ENCODE measurements around the gene DDX54. TPM values are rescaled to one million over a fixed set of nuclear protein-coding genes. Genes with fewer than 3 reads are reported as not detected.

The DDX54 gene
- total RNA-seq, 1 donor from 2014 or later, result 38.8 TPM

DNA sequence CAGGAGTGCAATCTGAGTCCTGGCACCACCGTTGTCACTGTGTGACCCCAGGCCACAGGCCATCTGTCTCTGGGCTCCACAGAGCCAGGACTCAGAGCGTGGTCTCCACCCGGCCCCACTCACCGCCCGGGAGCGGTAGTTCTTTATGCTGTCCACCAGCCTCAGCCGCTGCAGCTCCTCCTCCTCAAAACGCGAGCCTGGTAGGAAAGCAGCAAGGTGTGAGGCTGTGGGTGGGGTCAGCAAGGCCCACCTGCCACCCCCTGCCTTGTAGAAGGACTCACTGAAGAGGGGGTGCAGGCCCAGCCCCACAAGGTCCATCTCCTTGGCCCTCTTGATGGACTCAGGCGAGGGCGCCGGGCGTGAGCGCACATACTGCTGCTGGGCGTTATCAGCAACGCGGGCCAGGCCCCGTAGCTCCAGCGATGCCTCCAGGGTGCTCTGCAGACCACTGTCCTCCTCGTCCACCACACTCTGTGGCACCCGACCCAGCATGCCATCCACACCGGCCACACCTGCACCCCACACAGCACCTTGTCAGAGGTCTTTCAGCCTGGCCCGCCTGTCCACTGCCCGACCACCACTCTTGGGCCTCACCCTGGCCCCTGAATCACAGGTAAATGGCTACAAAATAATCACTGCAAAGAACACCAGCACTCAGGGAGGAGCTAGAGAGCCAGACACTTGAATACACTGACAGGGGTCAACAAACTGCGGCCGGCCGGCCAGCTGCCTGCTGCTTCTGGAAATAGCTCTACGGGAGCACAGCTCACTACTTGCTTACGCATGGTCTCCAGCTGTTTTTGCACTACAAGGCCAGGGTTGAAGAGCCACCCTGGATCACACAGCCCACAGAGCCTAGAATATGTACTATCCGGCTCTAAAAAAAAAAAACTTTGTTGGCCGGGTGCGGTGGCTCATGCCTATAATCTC, 19.5 kb downstream of the DDX54 start:
- no peak for DNase-seq (ENCODE audit: low read depth in 2 of 2)

DNA sequence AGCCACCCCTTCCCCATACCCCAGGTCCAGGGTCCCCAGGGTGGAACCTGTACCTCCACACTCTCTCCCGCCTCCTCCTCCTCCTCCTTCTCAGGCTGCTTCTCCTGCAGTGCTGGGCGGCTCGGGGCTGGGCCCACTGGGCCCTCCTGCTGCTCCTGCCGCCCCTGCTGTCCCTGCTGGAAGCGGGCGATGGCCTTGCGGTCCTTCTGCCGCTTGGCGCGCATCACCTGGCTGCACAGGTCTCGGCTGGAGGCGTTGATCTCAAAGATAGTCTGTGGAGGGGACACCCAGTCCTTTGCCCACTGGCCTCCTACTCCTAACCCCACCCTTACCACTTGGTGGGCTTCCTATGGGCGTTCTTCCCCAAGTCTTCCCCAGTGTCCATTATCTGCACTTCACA, 21.3 kb downstream of the DDX54 start:
- no peak for DNase-seq (ENCODE audit: low read depth in 2 of 2)

DNA sequence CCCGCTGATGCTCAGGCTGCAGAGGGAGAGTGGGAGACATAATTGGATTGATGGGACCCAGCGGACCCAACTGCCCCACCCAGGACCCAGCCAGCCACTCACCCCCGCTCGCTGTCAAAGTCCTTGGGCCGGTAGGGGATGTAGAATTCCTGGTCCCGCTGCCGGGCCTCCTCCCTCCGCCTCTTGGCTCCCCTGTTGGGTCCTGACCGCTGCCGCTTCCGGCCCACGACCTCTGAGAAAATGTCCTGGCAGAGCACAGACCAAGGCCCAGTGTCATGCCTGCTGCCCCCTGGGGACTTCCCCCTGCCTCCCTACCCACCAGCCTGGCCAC, 22.3 kb downstream of the DDX54 start:
- DNase-seq (ENCODE audit: low read depth in 2 of 2), result no peak

DNA sequence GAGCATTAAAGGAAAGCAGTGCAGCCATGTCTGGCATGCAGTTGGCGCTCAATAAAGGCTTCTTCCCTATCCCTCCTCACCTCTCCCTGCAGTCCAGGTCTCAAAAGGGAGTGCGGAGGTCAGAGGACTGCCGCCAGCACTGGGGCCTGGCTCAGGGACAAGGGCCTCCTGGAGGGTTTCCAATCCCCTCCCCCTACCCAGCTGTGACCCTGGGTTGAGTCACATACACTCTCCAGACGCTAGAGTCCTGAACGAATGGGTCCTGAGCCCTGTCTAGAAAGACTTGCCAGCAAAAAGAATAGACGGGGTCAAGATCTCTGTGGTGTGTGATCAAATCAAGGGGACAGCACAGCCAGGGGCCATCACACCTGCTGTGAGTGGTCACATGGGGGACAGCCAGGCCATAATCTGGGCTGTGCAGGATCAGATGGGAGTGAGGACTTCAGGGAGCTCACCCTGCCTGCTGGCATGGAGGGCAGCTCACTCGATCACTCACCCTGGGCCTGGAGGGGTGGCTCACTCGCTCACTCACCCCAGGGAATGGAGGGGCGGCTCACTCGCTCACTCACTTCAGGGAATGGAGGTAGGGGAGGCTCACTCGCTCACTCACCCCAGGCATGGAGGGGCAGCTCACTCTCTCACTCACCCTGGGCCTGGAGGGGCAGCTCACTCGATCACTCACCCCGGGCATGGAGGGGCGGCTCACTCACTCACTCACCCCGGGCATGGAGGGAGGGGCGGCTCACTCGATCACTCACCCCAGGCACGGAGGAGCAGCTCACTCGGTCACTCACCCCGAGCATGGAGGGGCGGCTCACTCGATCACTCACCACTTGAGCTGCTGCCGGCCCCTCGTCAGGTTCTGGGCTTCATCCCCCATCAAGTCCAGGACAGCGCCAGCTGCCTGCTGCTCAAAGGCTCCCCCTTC, 22.9 kb downstream of the DDX54 start:
- DNase-seq (ENCODE audit: low read depth in 2 of 2), result peak in 1 of 2 donors; percentile 16

DNA sequence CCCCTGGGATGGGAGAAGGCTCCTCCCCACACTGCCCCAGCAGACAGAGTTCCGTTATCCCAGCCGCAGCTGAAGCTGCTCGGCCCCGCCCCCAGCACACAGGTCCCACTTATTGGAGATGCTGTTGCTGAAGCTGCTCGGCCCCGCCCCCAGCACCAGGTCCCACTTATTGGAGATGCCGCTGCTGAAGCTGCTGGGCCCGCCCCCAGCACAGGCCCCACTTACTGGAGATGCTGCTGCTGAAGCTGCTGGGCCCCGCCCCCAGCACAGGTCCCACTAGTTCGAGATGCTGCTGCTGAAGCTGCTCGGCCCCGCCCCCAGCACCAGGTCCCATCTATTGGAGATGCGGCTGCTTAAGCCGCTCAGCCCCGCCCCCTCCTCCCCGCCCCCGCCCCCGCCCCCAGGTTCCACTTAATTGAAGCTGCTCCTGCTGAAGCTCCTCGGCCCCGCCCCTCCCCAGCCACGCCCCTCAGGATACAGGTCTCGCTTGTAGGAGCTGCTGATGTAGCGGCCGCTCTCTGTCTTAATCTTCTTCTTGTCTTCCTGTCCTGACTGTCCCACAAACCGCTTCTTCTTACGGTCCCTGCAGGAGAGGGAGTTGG, 23.8 kb downstream of the DDX54 start:
- no peak for DNase-seq (ENCODE audit: low read depth in 2 of 2)

DNA sequence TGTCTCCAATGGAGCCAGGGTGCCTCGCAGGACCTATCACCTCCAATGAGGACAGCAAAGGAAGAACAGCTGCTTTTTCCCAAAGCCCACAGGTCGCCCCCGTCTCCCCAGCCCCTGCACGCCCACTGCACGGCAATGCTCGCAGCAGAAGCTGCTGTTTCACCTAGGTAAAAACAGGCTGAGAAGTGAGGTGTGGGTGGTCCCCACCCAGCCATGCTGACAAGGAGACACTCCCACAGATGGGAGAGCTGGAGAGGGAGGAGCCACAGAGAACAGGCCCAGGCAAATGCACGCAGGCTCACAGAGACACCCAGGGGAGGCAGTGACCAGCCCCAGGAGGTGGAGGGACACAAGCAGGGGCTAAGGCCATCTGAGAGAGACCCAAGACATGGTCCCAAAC, 25.3 kb downstream of the DDX54 start:
- no peak for DNase-seq (ENCODE audit: low read depth in 2 of 2)

DNA sequence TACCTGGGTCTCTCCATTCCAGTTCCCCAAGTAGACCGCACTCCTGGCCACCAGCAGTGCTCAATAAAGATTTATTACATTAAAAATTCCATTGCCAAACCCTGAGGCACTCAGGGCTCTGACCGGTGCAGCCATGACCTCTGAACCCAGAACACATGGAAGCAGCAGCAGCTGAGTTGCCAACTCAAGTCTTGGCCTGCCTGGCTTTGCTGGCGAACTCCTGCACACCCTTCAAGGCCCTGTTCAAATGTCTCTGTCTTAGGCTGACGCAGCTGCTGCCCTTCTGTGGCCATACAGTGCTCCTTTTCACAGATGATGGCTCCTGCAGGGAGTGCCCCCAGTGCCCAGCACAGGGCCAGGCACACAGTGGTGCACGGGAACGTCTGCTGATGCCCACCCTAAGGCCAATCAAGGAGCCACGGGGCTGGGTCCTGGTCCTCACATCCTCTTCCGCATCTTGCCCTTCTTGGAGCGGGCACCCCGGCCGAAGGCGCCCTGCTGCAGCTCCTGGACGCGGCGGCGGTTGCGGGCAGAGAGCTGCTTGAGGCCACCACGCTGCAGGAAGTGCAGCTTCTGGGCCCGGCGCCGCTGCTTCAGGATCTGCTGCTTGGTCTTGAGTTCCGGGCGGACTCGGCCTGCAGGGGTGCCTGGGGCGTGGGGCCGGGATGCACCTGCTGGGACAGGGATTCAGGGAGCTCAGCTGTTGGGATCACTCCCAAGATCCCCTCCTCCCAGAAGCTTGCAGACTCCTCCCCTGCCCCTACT, 26.7 kb downstream of the DDX54 start:
- DNase-seq (ENCODE audit: low read depth in 2 of 2), result no peak

DNA sequence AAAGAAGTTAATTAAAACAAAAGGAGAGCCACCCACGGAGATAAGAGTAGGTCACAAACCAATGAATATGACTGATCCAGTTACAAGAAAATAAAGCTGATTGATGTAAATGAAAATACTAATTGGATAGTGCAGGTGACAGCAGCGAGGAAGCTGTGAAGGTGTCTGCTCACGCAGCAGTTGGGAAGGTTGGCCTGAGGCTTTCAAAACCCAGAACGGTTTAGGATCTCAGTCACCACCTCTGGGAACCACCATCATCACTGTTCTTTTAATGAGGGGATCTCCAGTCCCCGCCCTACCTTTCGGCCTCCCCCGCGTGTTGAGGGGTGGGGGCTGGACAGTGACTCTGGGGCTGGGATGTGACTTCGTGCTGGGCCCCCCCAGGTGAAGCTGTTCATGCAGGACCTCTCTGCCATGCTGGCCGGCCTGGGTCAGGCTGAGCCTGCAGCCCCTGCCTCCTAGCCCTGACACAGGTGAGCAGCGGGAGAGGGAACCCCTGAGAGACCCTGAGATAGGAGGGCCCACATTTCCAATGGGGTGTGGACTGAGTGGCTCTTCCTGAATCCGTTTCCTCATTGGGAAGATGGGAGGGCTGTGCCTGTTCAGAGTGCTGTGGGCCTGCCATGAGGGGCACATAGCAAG, 27.9 kb downstream of the DDX54 start:
- no peak for DNase-seq (ENCODE audit: low read depth in 2 of 2)

DNA sequence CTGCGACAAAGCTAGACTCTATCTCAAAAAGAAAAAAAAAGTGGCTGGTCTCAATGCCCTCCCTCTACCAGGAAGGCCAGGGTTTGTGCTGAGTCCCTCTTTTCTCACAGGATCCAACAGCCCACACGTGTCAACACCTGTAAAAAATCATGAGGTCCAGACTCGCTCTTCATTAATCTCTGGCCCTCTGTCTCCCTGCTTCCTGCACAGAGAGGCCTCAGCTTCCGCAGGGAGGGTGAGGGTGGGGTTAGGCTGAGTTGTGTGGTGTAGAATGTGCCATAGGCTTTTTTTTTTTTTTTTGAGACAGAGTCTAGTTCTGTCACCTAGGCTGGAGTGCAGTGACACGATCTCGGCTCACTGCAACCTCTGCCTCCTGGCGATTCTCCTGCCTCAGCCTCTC, 29.6 kb downstream of the DDX54 start:
- peak; percentile 16 to 27 for DNase-seq (ENCODE audit: low read depth in 2 of 2)

DNA sequence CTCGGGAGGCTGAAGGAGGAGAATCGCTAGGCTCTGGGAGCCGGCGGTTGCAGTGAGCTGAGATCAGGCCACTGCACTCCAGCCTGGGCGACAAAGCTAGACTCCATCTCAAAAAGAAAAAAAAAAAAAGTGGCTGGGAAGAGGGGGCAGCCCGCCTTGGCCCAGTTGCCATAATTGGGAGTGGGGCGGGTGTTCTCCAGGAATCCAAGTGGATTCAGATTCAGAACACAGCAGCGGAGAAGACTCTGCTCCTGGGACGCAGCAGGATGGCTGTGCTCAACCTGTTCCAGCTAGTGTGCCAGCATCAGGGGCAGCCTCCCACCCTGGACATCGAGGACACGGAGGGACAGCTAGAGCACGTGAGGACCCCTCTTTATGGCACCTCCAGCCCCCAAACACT, 30.2 kb downstream of the DDX54 start:
- no peak for DNase-seq (ENCODE audit: low read depth in 2 of 2)

DNA sequence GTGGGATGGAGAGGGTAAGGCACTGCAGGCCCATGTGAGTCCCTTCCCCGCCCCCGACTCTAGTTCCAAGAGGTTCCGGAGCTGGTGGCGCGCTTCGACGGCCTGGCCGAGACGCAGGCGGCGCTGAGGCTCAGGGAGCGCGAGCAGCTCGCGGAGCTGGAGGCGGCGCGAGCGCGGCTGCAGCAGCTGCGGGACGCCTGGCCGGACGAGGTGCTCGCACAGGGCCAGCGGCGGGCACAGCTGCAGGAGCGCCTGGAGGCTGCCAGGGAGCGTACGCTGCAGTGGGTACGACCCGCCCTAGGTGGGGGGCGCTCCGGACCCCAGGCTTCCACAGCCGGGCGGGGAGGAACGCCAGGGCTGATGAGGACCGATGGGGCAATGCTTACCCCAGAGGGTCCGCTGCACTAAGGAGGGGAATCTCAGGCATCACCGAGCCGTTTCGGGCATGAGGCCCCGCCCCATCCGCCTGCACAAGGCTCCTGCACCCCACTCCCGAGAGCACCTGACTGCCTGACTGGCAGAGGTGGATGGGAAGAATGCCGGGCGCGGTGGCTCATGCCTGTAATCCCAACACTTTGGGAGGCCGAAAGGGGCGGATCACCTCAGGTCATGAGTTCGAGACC, 30.8 kb downstream of the DDX54 start:
- DNase-seq (ENCODE audit: low read depth in 2 of 2), result peak in 1 of 2 donors; percentile 40

DNA sequence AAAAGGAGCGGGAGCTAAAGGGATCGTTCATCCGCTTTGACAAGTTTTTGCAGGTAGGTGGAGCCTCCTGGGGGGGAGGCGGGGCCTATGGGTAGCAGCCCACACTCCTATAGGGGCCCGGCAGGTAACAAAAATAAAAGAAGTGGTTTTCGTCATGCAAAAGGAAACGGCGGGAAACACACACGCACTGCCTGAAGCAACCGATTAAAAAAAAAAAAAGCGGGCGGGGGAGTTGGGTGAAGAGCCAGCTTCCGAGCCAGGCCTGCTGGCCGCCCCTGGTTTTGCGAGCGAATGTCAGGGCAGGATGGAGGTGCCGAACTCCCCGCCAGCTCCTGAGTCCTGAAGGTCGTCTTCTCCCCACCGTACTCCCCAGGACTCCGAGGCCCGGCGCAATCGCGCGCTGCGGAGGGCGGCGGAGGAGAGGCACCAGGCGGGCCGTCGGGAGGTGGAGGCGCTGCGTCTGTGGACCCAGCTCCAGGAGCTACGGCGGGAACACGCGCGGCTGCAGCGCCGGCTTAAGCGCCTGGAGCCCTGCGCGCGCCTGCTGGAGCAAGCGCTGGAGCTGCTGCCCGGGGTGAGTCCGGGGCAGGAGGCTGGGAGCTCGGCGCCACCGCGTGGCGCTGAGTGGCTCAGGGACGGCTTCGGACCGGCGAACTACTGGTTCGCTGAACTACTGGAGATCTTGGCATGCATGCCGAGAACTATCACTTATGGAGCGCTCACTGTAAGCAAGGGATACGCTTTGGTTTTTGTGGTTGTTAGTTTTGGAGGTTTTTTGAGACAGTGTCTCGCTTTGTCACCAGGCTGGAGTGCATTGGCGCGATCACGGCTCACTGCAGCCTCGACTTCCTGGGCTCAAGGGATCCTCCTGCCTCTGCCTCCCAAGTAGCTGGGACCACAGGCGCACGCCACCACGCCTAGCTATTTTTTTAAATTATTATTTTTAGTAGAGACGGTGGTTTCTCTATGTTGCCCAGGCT, 32.2 kb downstream of the DDX54 start:
- peak; percentile 45 to 76 for DNase-seq (ENCODE audit: low read depth in 2 of 2)

DNA sequence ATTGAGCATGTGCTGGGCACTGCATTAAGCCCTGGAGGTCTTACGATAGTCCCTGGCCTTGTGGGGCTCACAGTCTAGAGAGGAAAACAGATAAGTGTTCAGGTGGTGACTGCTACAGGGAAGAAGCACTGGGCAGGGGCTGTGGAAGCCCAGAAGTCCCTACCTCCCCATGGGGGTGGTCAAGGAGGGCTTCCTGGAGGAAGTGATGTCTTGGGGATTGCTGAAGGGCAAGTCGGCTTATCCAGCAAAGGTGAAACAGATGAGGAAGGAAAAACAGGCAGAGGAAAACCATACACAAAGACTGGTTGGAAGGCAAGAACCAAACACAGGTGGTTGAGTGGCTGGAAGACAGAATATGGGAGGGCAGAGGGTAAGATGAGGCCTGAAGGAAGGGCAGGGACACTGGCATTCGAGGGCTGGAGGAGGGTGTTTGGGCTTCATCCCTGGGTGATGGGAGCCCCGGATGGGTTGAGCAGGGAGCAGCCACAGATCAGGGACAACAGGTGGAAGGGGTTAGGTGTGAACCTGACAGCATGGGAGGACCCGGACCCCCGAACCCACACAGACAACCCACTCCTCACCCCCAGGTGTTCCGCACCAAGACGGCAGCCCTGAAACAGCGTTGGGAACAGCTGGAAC, 33.0 kb downstream of the DDX54 start:
- DNase-seq (ENCODE audit: low read depth in 2 of 2), result no peak

DNA sequence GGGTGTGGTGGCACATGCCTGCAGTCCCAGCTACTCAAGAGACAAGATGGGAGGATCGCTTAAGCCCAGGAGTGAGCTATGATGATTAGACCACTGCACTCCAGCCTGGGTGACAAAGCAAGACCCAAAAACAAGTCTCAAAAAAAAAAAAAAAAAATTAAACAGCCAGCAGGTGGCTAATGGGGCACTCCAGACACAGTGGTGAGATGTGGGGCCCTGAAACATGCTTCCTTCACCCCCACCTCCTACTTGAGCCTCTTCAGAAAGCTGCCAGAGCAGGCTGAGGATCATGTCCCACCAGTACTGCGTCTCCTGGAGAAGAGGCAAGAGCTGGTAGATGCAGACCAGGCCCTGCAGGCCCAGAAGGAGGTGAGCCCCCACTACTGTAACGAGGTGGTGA, 33.6 kb downstream of the DDX54 start:
- no peak for DNase-seq (ENCODE audit: low read depth in 2 of 2)

DNA sequence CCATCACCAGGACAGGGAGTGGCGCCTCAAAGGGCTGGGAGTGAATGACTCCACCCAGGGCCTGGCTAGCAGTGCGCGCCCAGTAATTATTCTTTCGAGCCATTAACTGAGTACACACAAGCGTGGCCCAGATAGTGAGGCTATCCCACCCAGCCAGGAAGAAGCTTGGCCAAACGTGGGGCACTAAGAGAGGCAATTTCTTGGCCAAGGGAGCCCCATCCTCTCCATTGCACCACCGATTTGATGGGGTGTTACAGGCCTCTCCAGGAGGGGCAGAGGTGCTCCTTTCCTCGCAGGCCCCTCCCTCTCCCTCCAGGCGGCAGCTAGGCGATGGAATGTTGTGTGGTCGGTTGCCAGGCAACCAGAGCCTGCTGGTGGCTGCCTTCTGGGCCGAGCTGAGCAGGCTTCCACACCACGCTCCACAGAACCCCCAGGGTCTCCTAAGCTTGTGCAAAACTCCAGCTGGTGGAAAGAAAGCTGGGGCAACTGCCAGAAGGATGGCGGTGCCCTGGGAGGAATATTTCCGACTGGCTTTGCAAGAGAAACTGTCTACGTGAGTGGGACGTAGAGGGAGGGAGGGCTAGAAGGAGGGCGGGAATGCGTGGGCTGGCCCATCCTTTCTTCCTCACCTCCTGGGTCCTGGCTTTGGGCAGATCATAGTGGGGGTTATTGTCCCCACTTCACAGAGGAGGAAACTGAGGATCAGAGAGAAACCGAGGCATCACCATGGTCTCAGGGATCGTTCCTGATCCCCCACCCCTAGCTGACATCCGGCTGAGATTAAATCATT, 35.7 kb downstream of the DDX54 start, which contains the start of gene CFAP73:
Gene CFAP73, plus strand, starts transcription at position 364 of the 790 bp plus-strand sequence. Its CDS starts 134 bp downstream, at position 498.
- peak; percentile 47 to 56 for DNase-seq (ENCODE audit: low read depth in 2 of 2)

DNA sequence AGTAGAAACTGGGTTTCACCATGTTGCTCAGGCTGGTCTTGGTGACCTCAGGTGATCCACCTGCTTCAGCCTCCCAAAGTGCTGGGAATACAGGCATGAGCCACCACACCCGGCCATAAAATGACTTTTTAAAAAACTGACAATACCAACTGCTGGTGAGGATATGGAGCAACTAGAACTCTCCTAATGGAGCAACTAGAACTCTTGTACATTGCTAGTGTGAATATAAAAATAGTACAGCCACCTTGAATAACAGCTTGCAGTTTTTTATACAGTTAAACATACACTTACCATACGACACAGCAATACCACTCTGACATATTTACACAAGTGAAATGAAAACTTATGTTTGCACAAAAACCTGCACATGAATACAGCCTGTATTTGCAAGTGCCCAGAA, 38.3 kb downstream of the DDX54 start:
- no peak for DNase-seq (ENCODE audit: low read depth in 2 of 2)

DNA sequence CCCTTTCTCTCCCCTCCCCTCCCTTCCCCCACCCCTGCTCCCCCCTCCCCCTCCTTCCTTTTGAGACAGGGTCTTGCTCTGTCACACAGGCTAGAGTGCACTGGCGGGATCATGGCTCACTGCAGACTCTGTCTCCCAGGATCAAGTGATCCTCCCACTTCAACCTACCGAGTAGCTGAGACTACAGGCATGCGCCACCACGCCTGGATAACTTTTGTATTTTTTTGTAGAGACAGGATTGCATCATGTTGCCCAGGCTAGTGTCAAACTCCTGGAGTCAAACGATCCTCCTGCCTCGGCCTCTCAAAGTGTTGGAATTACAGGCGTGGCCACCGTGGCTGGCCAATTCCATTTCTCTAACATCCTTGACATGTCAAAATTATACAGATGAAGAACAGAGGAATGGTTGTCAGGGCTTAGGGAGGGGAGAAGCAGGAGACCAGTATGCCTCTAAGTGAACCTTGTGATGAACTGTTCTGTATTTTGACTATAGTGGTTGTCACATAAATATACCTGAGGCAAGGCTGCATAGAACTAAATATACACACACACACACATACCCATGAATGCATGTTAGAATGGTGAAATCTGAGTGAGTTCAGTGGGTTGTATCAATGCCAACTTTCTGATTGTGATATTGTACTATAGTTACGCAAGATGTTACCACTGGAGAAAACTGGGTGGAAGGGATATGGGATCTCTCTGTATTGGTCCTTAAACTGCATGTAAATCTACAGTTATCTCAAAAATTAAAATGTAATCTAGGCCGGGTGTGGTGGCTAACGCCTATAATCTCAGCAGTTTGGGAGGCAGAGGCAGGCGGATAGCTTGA, 39.3 kb downstream of the DDX54 start:
- DNase-seq (ENCODE audit: low read depth in 2 of 2), result no peak
